ENCODE data around the gene GPR158. TPM values are rescaled to one million over a fixed set of nuclear protein-coding genes. Genes with fewer than 3 reads are reported as not detected.
A peak's percentile ranks its signal among the peaks of the same experiment; 100 is the strongest.
"Not testable (repeated sequence)": the region's sequence is repeated elsewhere in the genome, so short reads cannot be mapped to it uniquely, and the experiment has no call there.

Gene GPR158, protein sequence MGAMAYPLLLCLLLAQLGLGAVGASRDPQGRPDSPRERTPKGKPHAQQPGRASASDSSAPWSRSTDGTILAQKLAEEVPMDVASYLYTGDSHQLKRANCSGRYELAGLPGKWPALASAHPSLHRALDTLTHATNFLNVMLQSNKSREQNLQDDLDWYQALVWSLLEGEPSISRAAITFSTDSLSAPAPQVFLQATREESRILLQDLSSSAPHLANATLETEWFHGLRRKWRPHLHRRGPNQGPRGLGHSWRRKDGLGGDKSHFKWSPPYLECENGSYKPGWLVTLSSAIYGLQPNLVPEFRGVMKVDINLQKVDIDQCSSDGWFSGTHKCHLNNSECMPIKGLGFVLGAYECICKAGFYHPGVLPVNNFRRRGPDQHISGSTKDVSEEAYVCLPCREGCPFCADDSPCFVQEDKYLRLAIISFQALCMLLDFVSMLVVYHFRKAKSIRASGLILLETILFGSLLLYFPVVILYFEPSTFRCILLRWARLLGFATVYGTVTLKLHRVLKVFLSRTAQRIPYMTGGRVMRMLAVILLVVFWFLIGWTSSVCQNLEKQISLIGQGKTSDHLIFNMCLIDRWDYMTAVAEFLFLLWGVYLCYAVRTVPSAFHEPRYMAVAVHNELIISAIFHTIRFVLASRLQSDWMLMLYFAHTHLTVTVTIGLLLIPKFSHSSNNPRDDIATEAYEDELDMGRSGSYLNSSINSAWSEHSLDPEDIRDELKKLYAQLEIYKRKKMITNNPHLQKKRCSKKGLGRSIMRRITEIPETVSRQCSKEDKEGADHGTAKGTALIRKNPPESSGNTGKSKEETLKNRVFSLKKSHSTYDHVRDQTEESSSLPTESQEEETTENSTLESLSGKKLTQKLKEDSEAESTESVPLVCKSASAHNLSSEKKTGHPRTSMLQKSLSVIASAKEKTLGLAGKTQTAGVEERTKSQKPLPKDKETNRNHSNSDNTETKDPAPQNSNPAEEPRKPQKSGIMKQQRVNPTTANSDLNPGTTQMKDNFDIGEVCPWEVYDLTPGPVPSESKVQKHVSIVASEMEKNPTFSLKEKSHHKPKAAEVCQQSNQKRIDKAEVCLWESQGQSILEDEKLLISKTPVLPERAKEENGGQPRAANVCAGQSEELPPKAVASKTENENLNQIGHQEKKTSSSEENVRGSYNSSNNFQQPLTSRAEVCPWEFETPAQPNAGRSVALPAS (N-terminal part only)
- polyA plus RNA-seq (ENCODE audit: low read depth in 6 of 6) = not detected

DNA sequence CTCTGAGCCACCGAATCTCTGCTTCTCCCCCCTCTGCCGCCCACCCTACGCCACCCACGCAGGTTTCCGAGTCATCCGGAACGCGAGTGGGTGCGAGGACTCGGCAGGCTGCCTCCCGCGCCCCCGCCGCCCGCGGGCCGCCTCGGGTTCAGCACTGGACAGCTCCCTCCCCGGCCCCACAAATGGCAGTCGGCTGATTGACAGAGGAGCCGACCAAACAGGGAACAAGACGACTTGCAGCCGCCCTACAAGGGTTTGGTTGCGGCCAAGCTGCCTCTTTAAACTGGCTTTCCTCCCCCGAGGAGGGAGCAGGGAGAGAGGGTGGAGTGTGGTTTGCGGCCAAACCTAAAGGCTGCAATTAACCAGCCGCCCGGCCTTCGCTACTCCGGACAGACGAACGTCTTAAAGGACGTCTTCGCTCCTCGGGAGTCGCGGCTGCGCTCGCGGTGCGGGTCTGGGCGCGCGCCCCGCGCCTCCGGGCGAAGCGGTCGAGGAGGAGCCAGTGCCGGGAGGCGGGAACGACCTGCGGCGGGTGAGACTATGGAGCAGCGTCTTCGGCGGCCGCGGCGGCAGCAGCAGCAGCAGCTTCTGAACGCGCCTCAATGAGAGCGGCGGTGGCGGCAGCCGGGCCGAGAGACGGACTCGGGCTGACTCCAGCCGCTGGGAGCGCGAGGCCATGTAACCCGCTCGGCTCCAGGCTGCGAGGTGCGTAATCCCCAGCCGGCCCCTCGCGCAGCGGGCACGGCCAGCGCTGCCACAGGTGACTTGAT is at the start of gene GPR158:
TSS of gene GPR158 (plus strand) at position 541 of the 770 bp plus-strand sequence. CDS start 420 bp downstream, outside the sequence.
- H3K9me3 Mint-ChIP-seq = peaks cover 5 to 8% (median 5%) of the 10 kb centered on the region in 7 donors
- no peaks in the 10 kb centered on the region for H3K36me3 Mint-ChIP-seq
- ATAC-seq (ENCODE audit: low read depth in 2 of 2) = no peak
- no peak within 1 kb of the TSS for H3K4me3 Mint-ChIP-seq
- peaks cover 35 to 55% (median 49%) of the 10 kb centered on the region in 3 donors for H3K27me3 Mint-ChIP-seq
- DNase-seq = peak; percentile 3
- peaks cover 4 to 8% (median 5%) of the 10 kb centered on the region in 3 donors for H3K4me1 Mint-ChIP-seq
- peak within 1 kb of the TSS in 1 of 6 donors; percentile 41 for H3K27ac Mint-ChIP-seq

- H3K9me3 Mint-ChIP-seq = peaks cover 0 to 11% (median 0%) of the 10 kb centered on the region in 7 donors
- DNase-seq (no peak), ATAC-seq (ENCODE audit: low read depth in 2 of 2) (no peak)
- no peaks in the 10 kb centered on the region for H3K4me1 Mint-ChIP-seq
- H3K27me3 Mint-ChIP-seq = peaks cover 0 to 8% (median 3%) of the 10 kb centered on the region in 3 donors
- H3K27ac Mint-ChIP-seq = no peak overlapping the region
- no peaks in the 10 kb centered on the region for H3K36me3 Mint-ChIP-seq
- H3K4me3 Mint-ChIP-seq = no peak overlapping the region
Measured at GRCh38 chr10:25125201-25125611, 49.6 kb upstream of the GPR158 start.

DNA sequence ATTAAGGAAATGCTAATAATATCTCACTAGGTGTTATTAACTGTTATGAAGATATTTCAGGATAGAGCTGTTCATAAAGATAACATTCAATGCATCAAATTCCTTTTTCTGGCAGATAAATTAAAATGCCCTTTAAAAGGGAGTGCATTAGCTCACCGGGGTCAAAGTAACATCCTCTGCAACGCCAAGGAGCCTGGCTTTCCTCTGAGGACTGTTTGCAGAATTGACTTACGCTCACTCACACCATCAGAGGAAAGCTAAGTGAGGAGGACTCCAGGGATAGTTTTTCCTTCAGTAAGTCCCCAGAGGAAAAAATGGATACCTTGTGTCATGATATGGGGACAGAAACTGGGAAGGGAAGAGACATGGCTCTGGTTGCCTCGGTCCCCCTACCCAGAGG is 45.2 kb upstream of the GPR158 start:
- ATAC-seq (ENCODE audit: low read depth in 2 of 2) (no peak), DNase-seq (no peak)
- H3K9me3 Mint-ChIP-seq = peaks cover 9 to 18% (median 12%) of the 10 kb centered on the region in 7 donors
- no peak overlapping the region for H3K27ac Mint-ChIP-seq
- no peaks in the 10 kb centered on the region for H3K4me1 Mint-ChIP-seq
- H3K36me3 Mint-ChIP-seq = peaks cover 0 to 13% of the 10 kb centered on the region in 2 donors
- peaks cover 0 to 8% (median 4%) of the 10 kb centered on the region in 3 donors for H3K27me3 Mint-ChIP-seq
- H3K4me3 Mint-ChIP-seq = no peak overlapping the region

GRCh38 chr10:25130906-25131305 is 43.9 kb upstream of the GPR158 start:
- H3K4me1 Mint-ChIP-seq = no peaks in the 10 kb centered on the region
- no peak overlapping the region for H3K27ac Mint-ChIP-seq
- H3K27me3 Mint-ChIP-seq = peaks cover 0 to 4% (median 3%) of the 10 kb centered on the region in 3 donors
- H3K4me3 Mint-ChIP-seq = no peak overlapping the region
- DNase-seq (no peak), ATAC-seq (ENCODE audit: low read depth in 2 of 2) (no peak)
- H3K9me3 Mint-ChIP-seq = peaks cover 9 to 28% (median 13%) of the 10 kb centered on the region in 7 donors
- H3K36me3 Mint-ChIP-seq = peaks cover 0 to 15% of the 10 kb centered on the region in 2 donors

DNA sequence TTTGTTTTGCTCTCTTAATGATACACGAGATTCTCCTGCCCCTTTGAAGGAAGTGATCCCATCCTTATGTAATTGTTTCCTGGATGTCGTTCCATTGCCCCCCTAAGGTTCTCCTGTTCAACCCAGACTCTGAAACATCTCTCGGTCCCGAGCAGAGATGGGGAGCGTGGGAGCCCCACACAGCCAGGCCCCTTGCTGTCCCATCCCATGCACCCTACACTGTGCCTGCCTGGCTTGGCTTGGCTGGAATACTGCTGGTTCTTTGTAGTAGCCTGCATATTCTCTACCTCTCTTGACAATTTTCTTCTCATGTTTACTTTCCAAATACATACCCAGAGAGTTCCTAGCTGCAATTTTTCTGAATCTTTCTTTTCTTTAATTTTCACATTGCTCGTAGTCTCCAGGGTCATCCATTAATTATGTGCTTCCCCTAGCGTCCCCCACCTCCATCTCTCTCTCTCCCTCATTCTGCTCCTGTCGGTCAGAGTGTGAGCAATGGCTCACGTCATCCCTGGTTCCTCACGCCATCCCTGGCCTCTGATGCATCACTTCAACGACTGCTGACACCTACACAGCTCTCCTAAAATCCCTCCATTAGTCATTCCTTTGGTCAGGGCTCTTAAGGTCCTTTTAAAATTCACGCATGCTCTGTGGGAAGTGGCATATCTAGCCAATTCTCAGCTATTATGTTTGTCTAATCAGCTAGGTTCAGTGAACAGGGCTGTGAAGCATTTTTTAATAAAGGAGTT is 32.5 kb upstream of the GPR158 start:
- no peak for ATAC-seq (ENCODE audit: low read depth in 2 of 2)
- no peak for DNase-seq
- H3K4me3 Mint-ChIP-seq = peak overlapping the region in 1 of 8 donors; percentile 72
- H3K9me3 Mint-ChIP-seq = peaks cover 0 to 17% (median 8%) of the 10 kb centered on the region in 7 donors
- H3K27me3 Mint-ChIP-seq = peaks cover 0 to 13% (median 0%) of the 10 kb centered on the region in 3 donors
- no peaks in the 10 kb centered on the region for H3K4me1 Mint-ChIP-seq
- H3K27ac Mint-ChIP-seq = no peak overlapping the region
- H3K36me3 Mint-ChIP-seq = no peaks in the 10 kb centered on the region

GRCh38 chr10:25157650-25158049 is 17.2 kb upstream of the GPR158 start:
- ATAC-seq (ENCODE audit: low read depth in 2 of 2) (no peak), DNase-seq (no peak)
- Mint-ChIP-seq H3K9me3 (peaks cover 0 to 13% (median 9%) of the 10 kb centered on the region in 7 donors), H3K36me3 (no peaks in the 10 kb centered on the region), H3K27me3 (no peaks in the 10 kb centered on the region), H3K27ac (no peak overlapping the region), H3K4me3 (peak overlapping the region in 1 of 8 donors; percentile 42), H3K4me1 (no peaks in the 10 kb centered on the region)

DNA sequence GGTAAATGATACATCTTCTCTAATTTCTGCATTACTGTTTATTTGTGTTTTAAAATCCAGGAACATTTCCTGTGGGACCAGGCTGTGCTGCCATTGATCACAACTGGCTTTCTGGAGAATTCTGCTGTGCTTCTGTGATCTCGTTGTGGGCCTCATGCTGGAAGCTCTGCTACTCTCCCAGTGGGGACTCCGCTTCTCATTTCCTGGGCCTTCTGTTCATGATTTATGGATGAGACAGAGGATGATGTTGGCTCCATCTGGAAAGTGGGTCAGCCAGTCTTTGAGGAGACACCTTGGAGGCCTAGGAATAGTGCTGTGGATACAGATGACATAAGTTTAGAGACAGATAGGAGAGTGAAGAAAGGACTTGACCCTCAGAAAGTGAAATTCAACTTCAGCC is 15.2 kb upstream of the GPR158 start:
- peaks cover 0 to 12% (median 8%) of the 10 kb centered on the region in 7 donors for H3K9me3 Mint-ChIP-seq
- no peak overlapping the region for H3K27ac Mint-ChIP-seq
- no peaks in the 10 kb centered on the region for H3K36me3 Mint-ChIP-seq
- ATAC-seq (ENCODE audit: low read depth in 2 of 2) (no peak), DNase-seq (no peak)
- no peak overlapping the region for H3K4me3 Mint-ChIP-seq
- H3K27me3 Mint-ChIP-seq = peaks cover 0 to 2% (median 0%) of the 10 kb centered on the region in 3 donors
- no peaks in the 10 kb centered on the region for H3K4me1 Mint-ChIP-seq

- ATAC-seq (ENCODE audit: low read depth in 2 of 2) (no peak), DNase-seq (no peak)
- no peak overlapping the region for H3K4me3 Mint-ChIP-seq
- H3K4me1 Mint-ChIP-seq = no peaks in the 10 kb centered on the region
- no peaks in the 10 kb centered on the region for H3K36me3 Mint-ChIP-seq
- no peak overlapping the region for H3K27ac Mint-ChIP-seq
- H3K27me3 Mint-ChIP-seq = peaks cover 4 to 16% (median 13%) of the 10 kb centered on the region in 3 donors
- H3K9me3 Mint-ChIP-seq = peaks cover 0 to 20% (median 8%) of the 10 kb centered on the region in 7 donors
Measured at GRCh38 chr10:25162391-25162790, 12.4 kb upstream of the GPR158 start.

DNA sequence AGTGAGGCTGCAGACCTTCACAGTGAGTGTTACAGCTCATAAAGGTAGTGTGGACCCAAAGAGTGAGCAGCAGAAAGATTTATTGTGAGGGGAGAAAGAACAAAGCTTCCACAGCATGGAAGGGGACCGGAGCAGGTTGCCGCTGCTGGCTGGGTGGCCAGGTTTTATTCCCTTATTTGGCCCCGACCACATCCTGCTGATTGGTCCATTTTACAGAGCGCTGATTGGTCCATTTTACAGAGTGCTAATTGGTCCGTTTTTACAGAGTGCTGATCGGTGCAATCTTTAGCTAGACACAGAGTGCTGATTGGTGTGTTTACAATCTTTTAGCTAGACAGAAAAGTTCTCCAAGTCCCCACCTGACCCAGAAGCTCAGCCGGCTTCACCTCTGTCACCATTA is 11.3 kb upstream of the GPR158 start:
- ATAC-seq (ENCODE audit: low read depth in 2 of 2); H3K36me3 Mint-ChIP-seq; H3K27ac Mint-ChIP-seq; DNase-seq; H3K4me3 Mint-ChIP-seq; H3K4me1 Mint-ChIP-seq: not testable (repeated sequence)
- Mint-ChIP-seq H3K9me3 (peaks cover 0 to 20% (median 8%) of the 10 kb centered on the region in 7 donors), H3K27me3 (peaks cover 4 to 17% (median 16%) of the 10 kb centered on the region in 3 donors)

DNA sequence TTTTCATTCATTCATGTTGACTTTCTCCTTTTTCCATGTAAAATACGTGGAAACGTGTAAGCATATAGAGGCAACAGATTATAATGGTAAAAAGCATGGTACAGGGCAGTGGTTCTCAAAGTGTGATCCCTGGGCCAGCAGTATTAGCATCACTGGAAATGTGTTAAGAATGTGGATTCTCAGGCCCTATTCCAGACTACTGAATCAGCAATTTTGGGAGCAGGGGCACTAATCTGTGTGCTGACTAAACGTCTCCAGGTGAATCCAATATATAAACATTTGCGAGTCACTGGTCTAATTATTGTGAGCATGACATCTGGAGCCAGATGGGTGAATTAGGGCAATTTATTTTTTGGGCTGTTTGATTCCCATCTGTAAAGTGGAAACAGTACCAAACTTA is 5.1 kb upstream of the GPR158 start:
- Mint-ChIP-seq H3K4me1 (peaks cover 0 to 4% (median 0%) of the 10 kb centered on the region in 3 donors), H3K9me3 (peaks cover 5 to 11% (median 7%) of the 10 kb centered on the region in 7 donors), H3K27me3 (peaks cover 28 to 40% (median 32%) of the 10 kb centered on the region in 3 donors), H3K4me3 (no peak overlapping the region), H3K27ac (no peak overlapping the region), H3K36me3 (no peaks in the 10 kb centered on the region)
- no peak for ATAC-seq (ENCODE audit: low read depth in 2 of 2)
- DNase-seq = no peak

GRCh38 chr10:25170627-25171026 is 4.2 kb upstream of the GPR158 start:
- Mint-ChIP-seq H3K9me3 (peaks cover 5 to 11% (median 5%) of the 10 kb centered on the region in 7 donors), H3K27me3 (peaks cover 24 to 36% (median 34%) of the 10 kb centered on the region in 3 donors), H3K4me3 (no peak overlapping the region), H3K36me3 (no peaks in the 10 kb centered on the region), H3K27ac (no peak overlapping the region), H3K4me1 (peaks cover 0 to 5% (median 0%) of the 10 kb centered on the region in 3 donors)
- DNase-seq (no peak), ATAC-seq (ENCODE audit: low read depth in 2 of 2) (no peak)
